Liver (tissue), 9 donors: Measurements from ENCODE around the gene SPON2. TPM values are rescaled to one million over a fixed set of nuclear protein-coding genes. Genes with fewer than 3 reads are reported as not detected.

Source experiments
- DNase-seq: peaks from one replicate; pipeline ENCODE4 v3.0.0-alpha.2; 2017; ENCODE audit warnings: low spot score
- H3K27ac ChIP-seq, 2 donors: one replicate each; pipeline ENCODE4 v1.7.0; 2013; ENCODE audit warnings: inconsistent platforms in 2 of 2, low read length in 2 of 2, control low read depth in 1 of 2, low read depth in 1 of 2, mild to moderate bottlenecking in 1 of 2
- H3K27me3 ChIP-seq, 4 donors: one replicate each; pipeline versions ENCODE4 v1.6.1 to v1.7.0; 2013; ENCODE audit warnings: low read length in 3 of 4, inconsistent platforms in 1 of 4, mild to moderate bottlenecking in 1 of 4, moderate library complexity in 1 of 4; ENCODE audit not compliant: control insufficient read depth in 4 of 4, insufficient read depth in 4 of 4
- H3K36me3 ChIP-seq, 4 donors: one replicate each; pipeline versions ENCODE4 v1.6.1 to v1.7.0; 2013; ENCODE audit warnings: low read length in 3 of 4, mild to moderate bottlenecking in 3 of 4, low read depth in 1 of 4, moderate library complexity in 1 of 4; ENCODE audit not compliant: control insufficient read depth in 4 of 4, insufficient read depth in 3 of 4
- H3K4me1 ChIP-seq, 4 donors: one replicate each; pipeline versions ENCODE4 v1.6.1 to v1.7.0; 2013; ENCODE audit warnings: low read length in 3 of 4, mild to moderate bottlenecking in 3 of 4, moderate library complexity in 1 of 4; ENCODE audit not compliant: control insufficient read depth in 4 of 4, insufficient read depth in 4 of 4
- H3K4me3 ChIP-seq, 3 donors: one replicate each; pipeline versions ENCODE4 v1.6.1 to v1.7.0; 2013; ENCODE audit warnings: low read length in 3 of 3, control low read depth in 1 of 3, low read depth in 1 of 3, mild to moderate bottlenecking in 1 of 3
- H3K9ac ChIP-seq, 2 donors: one replicate each; pipeline ENCODE4 v1.7.0; 2013; ENCODE audit warnings: low read length in 2 of 2, mild to moderate bottlenecking in 2 of 2, moderate library complexity in 2 of 2, control low read depth in 1 of 2, low read depth in 1 of 2
- H3K9me3 ChIP-seq, 4 donors: one replicate each; pipeline versions ENCODE4 v1.6.1 to v1.7.0; 2013; ENCODE audit warnings: low read length in 3 of 4; ENCODE audit not compliant: control insufficient read depth in 4 of 4
- CTCF ChIP-seq: fragments of 150-350 bp; IDR thresholded peaks from 2 replicates; pipeline ENCODE4 v1.5.1; 2017; ENCODE audit warnings: improper control_type of control experiment, low read depth, low read length; ENCODE audit not compliant: missing input control
- EGR1 ChIP-seq, 2 donors: IDR thresholded peaks; 2 replicates each; pipeline ENCODE4 v1.6.1; 2016 to 2018; ENCODE audit warnings: antibody characterized with exemption in 2 of 2, low read depth in 2 of 2
- FOXA1 ChIP-seq: IDR thresholded peaks from 2 replicates; pipeline ENCODE4 v1.6.1; 2016; ENCODE audit warnings: antibody characterized with exemption
- FOXA2 ChIP-seq: IDR thresholded peaks from 2 replicates; pipeline ENCODE4 v1.6.1; 2016; ENCODE audit warnings: antibody characterized with exemption
- GABPA ChIP-seq, 2 donors: IDR thresholded peaks in 1 of 2; conservative IDR thresholded peaks in 1 of 2; 2 replicates each; pipeline ENCODE4 v1.6.1; 2016; ENCODE audit warnings: antibody characterized with exemption in 2 of 2, mild to moderate bottlenecking in 1 of 2, moderate library complexity in 1 of 2
- HNF4A ChIP-seq, 2 donors: conservative IDR thresholded peaks; 2 replicates each; pipeline ENCODE4 v1.6.1; 2016; ENCODE audit warnings: antibody characterized with exemption in 2 of 2, mild to moderate bottlenecking in 2 of 2
- HNF4G ChIP-seq: IDR thresholded peaks from 2 replicates; pipeline ENCODE4 v1.6.1; 2016; ENCODE audit warnings: antibody characterized with exemption
- NR2F2 ChIP-seq: IDR thresholded peaks from 2 replicates; pipeline ENCODE4 v1.6.1; 2016; ENCODE audit warnings: antibody characterized with exemption
- RAD21 ChIP-seq, 2 donors: IDR thresholded peaks; 2 replicates each; pipeline ENCODE4 v1.6.1; 2016; ENCODE audit warnings: antibody characterized with exemption in 2 of 2, mild to moderate bottlenecking in 2 of 2
- REST ChIP-seq: IDR thresholded peaks from 2 replicates; pipeline ENCODE4 v1.6.1; 2016; ENCODE audit warnings: antibody characterized with exemption, mild to moderate bottlenecking
- RXRA ChIP-seq, 2 donors: IDR thresholded peaks; 2 replicates each; pipeline ENCODE4 v1.6.1; 2017 to 2018; ENCODE audit warnings: antibody characterized with exemption in 2 of 2, mild to moderate bottlenecking in 1 of 2
- TAF1 ChIP-seq: conservative IDR thresholded peaks from 2 replicates; pipeline ENCODE4 v1.6.1; 2016; ENCODE audit warnings: antibody characterized with exemption, mild to moderate bottlenecking
- YY1 ChIP-seq: IDR thresholded peaks from 2 replicates; pipeline ENCODE4 v1.6.1; 2016; ENCODE audit warnings: antibody characterized with exemption, mild to moderate bottlenecking
- ZBTB33 ChIP-seq: IDR thresholded peaks from 2 replicates; pipeline ENCODE4 v1.6.1; 2016; ENCODE audit warnings: antibody characterized with exemption
- WGBS: extraction: QIAGEN DNeasy Blood & Tissue Kit; methylation state at CpG from one replicate; pipeline ENCODE4 v1.1.7; 2013; 5-methylcytosine and 5-hydroxymethylcytosine counted together
- polyA plus RNA-seq, 2 donors: library from polyadenylated mRNA; stranded (reverse) in 1 of 2; unstranded in 1 of 2; fragments of 200-250 nt in 1 of 2; fragments of >200 nt in 1 of 2; fragmentation: Nextera tagmentation in 1 of 2; extraction: Ambion mirVana in 1 of 2; gene quantifications; one replicate each; pipeline versions ENCODE4 v1.2.1 to v1.2.3, GENCODE V29; 2013 to 2015
- total RNA-seq, 2 donors: library from RNA; depleted of rRNA; stranded (reverse); fragments of >200 nt; gene quantifications; one replicate each; pipeline ENCODE4 v1.2.3, GENCODE V29; 2014
- TF ChIP-seq, protein P1 (sequence below): IDR thresholded peaks from 2 replicates; pipeline ENCODE4 v1.6.1; 2016; ENCODE audit warnings: antibody characterized with exemption
- TF ChIP-seq, protein P2 (sequence below): IDR thresholded peaks from 2 replicates; pipeline ENCODE4 v1.6.1; 2016; ENCODE audit warnings: antibody characterized with exemption
- donor health status: healthy.
- donor health status: healthy.
- donor health status: healthy.
- donor health status: healthy.
- donor health status: healthy.

SPON2 gene
- total and polyA plus RNA-seq, 4 donors: 35.7 to 80.3 (median 72.3) TPM

- no peak overlapping the region for H3K4me3 ChIP-seq
- no peak for DNase-seq
- peaks cover 0 to 2% (median 0%) of the 10 kb centered on the region in 4 donors for H3K9me3 ChIP-seq
- H3K9ac ChIP-seq: no peak overlapping the region
- H3K27me3 ChIP-seq: no peaks in the 10 kb centered on the region
- H3K36me3 ChIP-seq: no peaks in the 10 kb centered on the region
- H3K27ac ChIP-seq: peak overlapping the region; percentile 1 to 38
- no peak for TF ChIP-seq HNF4G
- TF ChIP-seq FOXA2: no peak
- TF ChIP-seq, protein P1, sequence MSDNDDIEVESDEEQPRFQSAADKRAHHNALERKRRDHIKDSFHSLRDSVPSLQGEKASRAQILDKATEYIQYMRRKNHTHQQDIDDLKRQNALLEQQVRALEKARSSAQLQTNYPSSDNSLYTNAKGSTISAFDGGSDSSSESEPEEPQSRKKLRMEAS: no peak
- no peak for TF ChIP-seq CTCF
- TF ChIP-seq RAD21 (IDR thresholded peaks at IDR 0.05): no peak
- no peak for TF ChIP-seq TAF1
- no peak for TF ChIP-seq RXRA (IDR thresholded peaks at IDR 0.05)
- TF ChIP-seq, protein P2, sequence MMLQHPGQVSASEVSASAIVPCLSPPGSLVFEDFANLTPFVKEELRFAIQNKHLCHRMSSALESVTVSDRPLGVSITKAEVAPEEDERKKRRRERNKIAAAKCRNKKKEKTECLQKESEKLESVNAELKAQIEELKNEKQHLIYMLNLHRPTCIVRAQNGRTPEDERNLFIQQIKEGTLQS: no peak
- TF ChIP-seq GABPA (IDR thresholded peaks at IDR 0.05 in 1 of 2, conservative IDR thresholded peaks at IDR 0.05 in 1 of 2): no peak
- TF ChIP-seq EGR1 (IDR thresholded peaks at IDR 0.05; ENCODE audit: low read depth in 2 of 2): no peak
- no peak for TF ChIP-seq ZBTB33
- peak in 1 of 2 donors; percentile 24 for TF ChIP-seq HNF4A (conservative IDR thresholded peaks at IDR 0.05)
- no peak for TF ChIP-seq FOXA1
- TF ChIP-seq REST: no peak
- peak; percentile 47 for TF ChIP-seq YY1
- no peak for TF ChIP-seq NR2F2
- H3K4me1 ChIP-seq: peaks cover 11 to 57% (median 30%) of the 10 kb centered on the region in 4 donors
- WGBS: 34% methylated on average over 7 of the region's 7 CpGs
Measured at GRCh38 chr4:1179089-1179441, 6.7 kb upstream of the SPON2 start.
